ENCODE results near the gene FGF19.

DNA sequence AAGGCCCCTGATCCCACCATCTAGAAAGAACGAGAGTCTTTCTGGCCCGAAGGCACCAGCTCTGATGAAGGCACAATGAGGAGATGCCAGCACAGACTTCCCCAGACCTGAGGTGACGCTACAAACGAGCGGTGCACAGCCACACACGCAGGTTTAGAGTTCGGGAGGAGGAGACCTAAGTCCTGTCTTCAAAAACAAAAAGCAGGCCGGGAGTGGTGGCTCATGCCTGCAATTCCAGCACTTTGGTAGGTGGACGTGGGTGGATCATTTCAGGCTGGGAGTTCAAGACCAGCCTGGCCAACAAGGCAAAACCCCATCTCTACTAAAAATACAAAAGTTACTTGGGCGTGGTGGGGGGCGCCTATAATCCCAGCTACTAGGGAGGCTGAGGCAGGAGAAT, 38.2 kb downstream of the FGF19 start:
- no peak for TF ChIP-seq CTCF (IDR thresholded peaks at IDR 0.05)
- TF ChIP-seq POLR2A (IDR thresholded peaks at IDR 0.05) = no peak

All from body of pancreas (tissue), 4 donors.